Left ventricle myocardium inferior (tissue), 1 donor: ENCODE results near the gene UGT2A2. TPM values are rescaled to one million over a fixed set of nuclear protein-coding genes. Genes with fewer than 3 reads are reported as not detected.

ENCODE experiments used
- DNase-seq: peaks from one replicate; pipeline ENCODE4 v3.0.0-alpha.2; 2020
- H3K27ac ChIP-seq: fragments of 200-600 bp; replicated peaks from 2 replicates; pipeline ENCODE4 v1.8.0; 2021
- H3K27me3 ChIP-seq: fragments of 200-600 bp; 2 replicates; pipeline ENCODE4 v1.8.0; 2021; ENCODE audit warnings: low read depth
- H3K36me3 ChIP-seq: fragments of 200-600 bp; 2 replicates; pipeline ENCODE4 v1.8.0; 2021
- H3K4me1 ChIP-seq: fragments of 200-600 bp; 2 replicates; pipeline ENCODE4 v1.8.0; 2021
- H3K4me3 ChIP-seq: fragments of 200-600 bp; 2 replicates; pipeline ENCODE4 v1.8.0; 2021; ENCODE audit warnings: mild to moderate bottlenecking, moderate library complexity
- H3K9me3 ChIP-seq: fragments of 200-600 bp; replicated peaks from 2 replicates; pipeline ENCODE4 v1.8.0; 2021
- CTCF ChIP-seq: fragments of 200-600 bp; IDR thresholded peaks from 2 replicates; pipeline ENCODE4 v1.8.0; 2021; ENCODE audit warnings: antibody characterized with exemption, mild to moderate bottlenecking, borderline replicate concordance
- intact Hi-C: fragments of 100-400 bp; cut with micrococcal nuclease; formaldehyde crosslinking; loops from one replicate; pipeline ENCODE4 v1.11.0; 2022
- total RNA-seq: library from RNA; stranded (reverse); fragmentation: NEBNext Ultra II Directional; extraction: Animal tissue kit (Norgen Biotek cat#: 25700); gene quantifications from one replicate; pipeline ENCODE4 v1.2.1, GENCODE V29; 2021
- donor health status: DM: no; HTN: yes; CAD: no; lungs with severe emphysema.

The UGT2A2 gene
- total RNA-seq, 1 donor from 2014 or later, result not detected

GRCh38 chr4:69546134-69546765, 93.2 kb downstream of the UGT2A2 start:
- Histone ChIP-seq H3K4me1 (no peaks in the 10 kb centered on the region), H3K9me3 (peaks cover 12% of the 10 kb centered on the region), H3K27ac (no peak overlapping the region), H3K27me3 (no peaks in the 10 kb centered on the region), H3K4me3 (no peak overlapping the region), H3K36me3 (no peaks in the 10 kb centered on the region)
- no peak for DNase-seq
- TF ChIP-seq CTCF, result no peak
- intact Hi-C loops, result no loop called here

Other genes with a start within 250 kb of the UGT2A2 start
- gene UGT2B4, start 143.7 kb downstream of the UGT2A2 start, total RNA-seq, result not detected
- gene UGT2A1, start 13.6 kb upstream of the UGT2A2 start, total RNA-seq, result not detected
- gene SULT1B1, start 121.0 kb upstream of the UGT2A2 start, total RNA-seq, result 1.1 TPM
- not detected for gene SULT1E1, start 220.5 kb upstream of the UGT2A2 start, total RNA-seq